Activated T-cell treated with anti-CD3 and anti-CD28 coated beads for 24 hours (primary cell): ENCODE data around the gene PRTG.
"Not testable (repeated sequence)": the region's sequence is repeated elsewhere in the genome, so short reads cannot be mapped to it uniquely, and the experiment has no call there.

Source experiments
- DNase-seq: peaks from one replicate; pipeline ENCODE4 v3.0.0-alpha.2; 2020; ENCODE audit warnings: low read depth

The PRTG gene

DNA sequence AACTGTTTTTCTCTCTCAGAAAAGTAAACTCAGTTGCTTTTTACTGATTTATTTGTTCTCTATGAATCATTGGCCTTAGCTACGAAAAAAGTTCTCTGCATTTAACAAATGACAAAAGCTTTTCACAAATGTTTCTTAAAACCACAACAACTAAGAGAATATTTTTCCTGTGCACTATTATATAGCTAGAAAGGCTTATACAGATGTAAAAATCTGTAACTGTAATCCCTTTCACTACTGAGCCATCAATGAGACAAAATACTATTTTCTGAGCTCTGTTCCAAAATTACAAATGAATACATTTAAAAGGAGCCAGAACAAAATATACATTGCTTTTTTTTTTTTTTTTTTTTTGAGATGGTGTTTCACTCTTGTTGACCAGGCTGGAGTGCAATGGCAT lies 109.2 kb downstream of the PRTG start:
- DNase-seq = no peak

DNA sequence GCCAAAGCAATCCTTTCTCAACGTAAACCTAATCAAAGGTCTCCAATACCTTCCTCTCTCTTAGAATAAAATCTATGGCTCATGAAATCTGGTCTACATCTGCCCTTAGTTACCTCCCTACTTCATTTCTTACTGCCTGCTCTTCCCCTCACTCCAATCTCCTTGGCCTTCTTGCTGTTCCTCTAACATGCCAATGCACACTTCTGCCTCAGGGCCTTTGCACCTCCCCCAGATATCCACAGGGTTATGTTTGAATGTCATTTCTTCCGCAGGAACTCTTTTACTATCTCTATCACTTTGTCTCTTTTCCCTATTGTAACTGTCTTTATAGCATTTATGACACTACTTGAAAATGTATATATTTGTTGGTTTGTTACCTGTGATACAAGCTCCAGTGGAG lies 110.5 kb downstream of the PRTG start:
- DNase-seq = no peak

DNA sequence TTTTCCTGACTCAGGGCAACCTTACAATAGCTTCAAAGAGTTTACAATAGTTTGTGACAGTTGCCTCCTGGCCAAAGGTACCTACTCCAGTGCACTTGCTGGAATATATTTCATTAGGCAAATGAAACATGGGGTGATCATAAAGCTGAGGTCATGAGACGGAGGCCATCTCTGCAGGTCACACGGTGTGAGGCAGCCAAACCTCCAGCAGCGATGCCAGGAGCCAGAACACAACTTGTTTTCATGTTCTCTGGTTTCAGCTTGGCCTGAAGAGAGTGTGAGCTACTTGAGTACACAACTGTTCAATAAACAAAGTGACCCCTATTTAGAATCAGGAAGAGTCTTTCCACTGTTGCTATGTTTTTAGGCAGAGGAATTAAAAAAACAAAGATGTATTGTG lies 112.1 kb downstream of the PRTG start:
- DNase-seq = no peak

DNA sequence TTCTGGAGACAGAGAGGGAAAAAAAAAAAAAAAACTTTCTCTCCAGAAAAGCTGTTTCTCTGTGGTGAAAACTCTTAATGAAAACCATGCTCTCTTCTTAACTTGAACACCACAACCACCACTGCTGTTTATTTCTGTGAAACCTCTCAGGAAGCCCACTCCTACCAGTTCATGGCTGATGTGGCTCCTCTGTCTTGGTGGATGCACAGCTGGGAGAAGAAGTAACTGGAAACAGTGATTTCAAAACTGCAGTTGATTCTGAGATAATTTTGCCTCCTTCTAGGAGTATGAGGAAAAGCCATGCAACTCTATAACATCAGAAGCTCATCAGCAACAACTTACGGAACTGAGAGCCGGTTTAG lies 114.6 kb downstream of the PRTG start:
- DNase-seq = no peak

DNA sequence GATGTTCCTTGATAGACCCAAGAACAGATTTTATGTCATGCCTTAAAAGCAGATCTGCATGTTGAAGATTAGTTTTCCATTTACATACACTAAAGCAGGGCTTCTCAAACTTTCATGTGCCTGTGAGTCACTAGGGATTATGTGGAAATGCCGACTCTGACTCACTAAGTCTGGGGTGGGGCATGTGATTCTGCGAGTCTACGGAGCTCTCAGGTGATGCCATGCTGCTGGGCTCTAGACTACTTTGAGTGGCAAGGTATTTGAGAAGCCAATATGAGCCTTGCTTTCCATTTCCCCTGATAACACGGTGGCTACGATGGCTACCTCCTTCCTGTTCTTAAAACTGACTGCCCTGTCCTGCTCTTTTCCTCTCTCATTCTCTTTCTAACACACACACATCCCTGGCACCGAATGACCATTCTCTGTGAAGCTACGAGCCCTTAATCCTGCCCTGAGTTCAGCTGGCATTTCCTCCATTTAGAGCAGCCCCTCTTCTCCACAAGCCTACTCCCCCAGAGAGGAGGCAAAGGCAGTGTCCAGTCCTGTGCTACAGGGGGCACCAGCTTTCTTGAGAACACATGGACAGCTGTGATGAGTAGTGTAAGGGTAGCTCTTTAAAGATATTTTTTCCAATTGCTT lies 115.1 kb downstream of the PRTG start:
- DNase-seq = no peak

DNA sequence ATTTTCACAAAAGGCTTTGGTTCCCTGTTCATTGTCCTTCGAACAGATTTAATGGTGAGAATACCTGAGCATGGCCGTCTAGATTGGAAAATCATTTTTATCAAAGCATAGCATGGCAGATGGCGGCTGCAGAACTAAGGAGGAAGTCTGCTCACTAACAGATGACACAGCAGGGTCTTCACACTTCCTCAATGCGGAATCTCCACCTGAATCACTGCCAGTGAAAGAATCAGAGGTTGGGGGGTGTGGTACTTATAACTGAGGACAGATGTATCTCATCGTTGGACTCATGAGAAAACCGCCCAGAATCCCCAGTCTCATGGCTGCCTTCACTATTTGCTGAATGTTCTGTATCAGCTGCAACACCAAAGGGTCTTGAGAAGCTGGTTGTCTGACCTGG lies 123.2 kb downstream of the PRTG start:
- DNase-seq = no peak

DNA sequence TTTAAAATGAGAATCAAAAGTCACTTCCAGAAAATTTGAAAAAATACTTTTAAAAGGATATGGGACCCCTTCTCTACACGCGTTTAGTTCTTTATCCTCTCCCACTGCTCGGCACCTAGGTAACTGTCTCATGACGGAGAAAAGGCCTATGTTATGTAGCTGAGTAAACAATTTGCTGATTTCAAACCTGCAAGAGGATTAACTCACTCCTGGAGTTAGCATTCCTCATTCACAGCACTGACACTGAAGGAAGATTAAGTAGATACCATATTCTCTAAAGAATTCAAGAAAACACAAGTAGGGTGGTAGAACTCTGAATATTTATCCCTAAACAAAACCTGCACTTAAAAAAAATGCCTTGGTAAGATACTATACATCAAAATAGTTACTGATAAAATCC lies 124.6 kb downstream of the PRTG start:
- DNase-seq = no peak

DNA sequence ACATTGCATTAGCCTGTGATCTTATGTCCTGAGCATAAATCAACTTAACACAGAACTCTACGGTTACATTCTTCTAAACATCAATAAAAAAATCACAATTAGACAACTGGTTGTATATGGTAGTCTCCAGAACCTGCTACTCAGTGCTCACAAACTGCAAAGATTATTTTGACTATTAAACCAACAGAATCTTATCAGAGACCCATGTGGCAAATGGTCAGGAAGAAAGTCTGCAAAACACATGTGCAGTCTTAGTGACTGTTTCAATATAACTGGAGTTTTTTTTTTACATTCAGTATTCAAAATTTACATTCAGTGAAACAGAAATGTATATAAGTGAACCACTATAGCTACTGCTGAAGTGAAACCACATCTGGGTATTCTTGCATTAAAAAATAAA lies 127.5 kb downstream of the PRTG start:
- no peak for DNase-seq

DNA sequence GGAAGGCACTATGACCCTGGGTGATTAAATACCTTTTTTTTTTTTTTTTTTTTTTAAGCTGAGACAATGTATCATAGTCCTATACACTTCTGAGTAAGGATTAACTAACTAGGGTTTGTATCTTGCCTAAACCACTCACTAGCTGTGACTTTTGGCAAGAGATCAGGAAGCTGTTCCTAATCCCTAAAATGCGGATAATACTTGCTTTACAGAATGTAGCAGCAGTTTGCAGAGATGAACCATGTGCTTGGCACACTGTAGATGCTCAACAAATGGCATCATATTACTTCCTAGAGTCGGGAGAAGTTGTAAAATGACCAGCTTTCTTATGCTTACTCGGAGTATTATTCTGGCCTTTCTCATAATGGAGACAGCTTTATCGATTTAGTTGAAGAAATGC lies 129.2 kb downstream of the PRTG start:
- DNase-seq = no peak

DNA sequence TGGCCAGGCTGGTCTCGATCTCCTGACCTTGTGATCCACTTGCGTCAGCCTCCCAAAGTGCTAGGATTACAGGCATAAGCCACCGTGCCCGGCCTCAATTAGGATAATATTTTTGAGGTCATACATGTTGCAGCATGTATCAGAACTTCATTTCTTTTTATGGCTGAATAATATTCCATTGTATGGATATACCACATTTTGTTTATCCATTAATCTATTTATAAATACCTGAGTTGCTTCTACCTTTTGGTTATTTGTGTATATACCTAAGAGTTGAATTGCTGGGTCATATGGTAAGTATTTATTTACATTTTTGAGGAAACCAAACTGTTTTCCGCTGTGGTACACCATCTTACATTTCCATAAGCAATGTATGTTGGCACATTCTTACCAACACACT lies 136.7 kb downstream of the PRTG start:
- DNase-seq = no peak

DNA sequence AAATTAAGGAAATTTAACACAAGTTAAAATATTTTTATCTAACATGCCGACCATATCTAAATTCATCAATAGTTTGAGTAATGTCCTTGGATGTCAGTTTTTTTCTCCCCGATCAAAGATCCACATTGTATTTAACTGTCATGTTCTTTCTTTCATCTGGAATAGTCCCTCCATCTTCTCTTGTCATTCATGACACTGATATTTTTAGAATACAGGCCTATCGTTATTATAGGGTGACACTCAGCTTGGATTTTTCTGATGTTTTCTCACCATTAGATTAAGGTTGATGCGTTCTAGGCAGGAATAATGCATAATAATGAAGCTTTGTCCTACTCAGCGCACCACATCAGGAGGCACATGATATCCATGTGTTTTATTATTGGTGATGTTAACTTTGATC lies 141.6 kb downstream of the PRTG start:
- DNase-seq = no peak

DNA sequence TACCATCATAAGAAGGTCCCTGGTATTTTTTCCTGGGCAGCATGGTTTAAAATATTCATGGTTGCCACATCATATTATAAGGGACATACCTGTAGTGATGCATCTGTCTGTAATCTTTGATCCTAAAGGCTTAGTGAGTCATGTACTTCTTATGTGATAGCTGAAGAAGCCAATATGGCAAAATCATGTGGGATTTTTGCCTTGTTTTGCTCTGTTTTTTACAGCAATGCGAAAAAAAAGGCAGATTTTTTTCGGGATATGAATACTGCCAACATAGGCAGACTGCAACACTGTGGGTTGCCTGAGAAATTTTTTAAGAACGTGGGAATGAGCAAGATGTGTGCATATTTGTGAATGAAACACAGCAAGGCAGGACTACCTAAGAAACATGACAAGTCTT lies 143.5 kb downstream of the PRTG start:
- DNase-seq = no peak

DNA sequence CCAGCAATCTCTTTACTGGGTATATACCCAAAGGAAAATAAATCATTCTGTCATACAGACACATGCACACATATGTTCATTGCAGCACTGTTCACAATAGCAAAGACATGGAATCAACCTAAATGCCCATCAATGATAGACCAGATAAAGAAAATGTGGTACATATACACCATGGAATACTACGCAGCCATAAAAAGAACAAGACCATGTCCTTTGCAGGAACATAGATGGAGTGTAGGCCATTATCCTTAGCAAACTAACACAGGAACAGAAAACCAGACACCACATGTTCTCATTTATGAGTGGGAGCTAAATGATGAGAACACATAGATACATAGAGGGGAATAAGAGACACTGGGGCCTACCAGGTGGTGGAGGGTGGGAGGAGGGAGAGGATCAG lies 149.9 kb downstream of the PRTG start:
- not testable (repeated sequence) for DNase-seq

DNA sequence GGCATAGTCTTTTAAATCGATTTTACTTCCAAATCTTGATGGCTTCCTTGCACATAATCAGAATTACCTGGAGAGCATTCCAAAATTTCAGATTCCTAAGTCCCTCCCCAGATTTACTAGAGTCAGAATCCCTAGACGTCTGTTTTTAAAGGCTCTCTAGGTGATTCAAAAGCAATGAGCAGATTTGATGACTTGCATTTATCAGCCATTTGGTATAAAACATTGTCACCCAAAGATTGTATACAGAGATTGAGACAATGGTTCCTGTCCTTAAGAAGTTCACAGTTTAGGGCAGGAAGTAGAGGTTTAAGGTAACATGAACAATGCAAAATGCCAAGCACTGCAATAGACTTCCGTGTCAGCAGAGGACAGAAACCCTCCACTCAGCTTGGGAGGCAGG lies 152.2 kb downstream of the PRTG start:
- DNase-seq = no peak

DNA sequence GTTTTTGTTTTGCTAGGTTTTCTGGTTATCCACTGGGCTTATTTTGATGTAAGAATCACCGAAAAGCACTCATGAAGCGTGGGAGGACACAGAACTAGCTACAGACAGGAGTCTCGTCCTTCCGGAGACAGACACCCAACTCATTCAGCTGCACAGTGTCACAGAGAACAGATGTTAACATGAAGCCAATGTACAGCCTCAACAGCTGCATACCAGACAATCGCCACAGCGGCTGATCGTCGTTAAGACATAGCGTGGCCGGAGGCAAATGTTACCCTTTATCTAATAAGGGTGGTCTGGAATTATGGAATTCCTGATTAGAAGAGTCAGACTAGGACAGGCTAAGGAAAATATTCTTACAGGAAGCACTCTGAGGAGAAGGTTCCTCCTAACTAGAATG lies 153.7 kb downstream of the PRTG start:
- DNase-seq = no peak

DNA sequence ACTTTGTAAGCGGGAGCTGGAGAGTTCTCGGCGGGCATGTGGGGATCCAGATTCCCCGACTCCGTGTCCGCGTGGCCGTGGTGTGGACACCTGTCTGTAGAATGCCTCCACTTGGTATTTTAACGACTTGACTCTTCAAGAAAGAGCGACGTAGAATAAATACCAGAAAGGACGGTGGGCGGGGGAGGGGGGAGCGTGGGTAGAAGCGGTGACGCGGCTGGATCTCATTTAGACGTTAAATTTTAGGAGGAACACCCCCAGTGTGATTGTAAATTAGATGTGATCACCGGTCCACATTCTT lies 154.2 kb downstream of the PRTG start:
- DNase-seq = no peak

DNA sequence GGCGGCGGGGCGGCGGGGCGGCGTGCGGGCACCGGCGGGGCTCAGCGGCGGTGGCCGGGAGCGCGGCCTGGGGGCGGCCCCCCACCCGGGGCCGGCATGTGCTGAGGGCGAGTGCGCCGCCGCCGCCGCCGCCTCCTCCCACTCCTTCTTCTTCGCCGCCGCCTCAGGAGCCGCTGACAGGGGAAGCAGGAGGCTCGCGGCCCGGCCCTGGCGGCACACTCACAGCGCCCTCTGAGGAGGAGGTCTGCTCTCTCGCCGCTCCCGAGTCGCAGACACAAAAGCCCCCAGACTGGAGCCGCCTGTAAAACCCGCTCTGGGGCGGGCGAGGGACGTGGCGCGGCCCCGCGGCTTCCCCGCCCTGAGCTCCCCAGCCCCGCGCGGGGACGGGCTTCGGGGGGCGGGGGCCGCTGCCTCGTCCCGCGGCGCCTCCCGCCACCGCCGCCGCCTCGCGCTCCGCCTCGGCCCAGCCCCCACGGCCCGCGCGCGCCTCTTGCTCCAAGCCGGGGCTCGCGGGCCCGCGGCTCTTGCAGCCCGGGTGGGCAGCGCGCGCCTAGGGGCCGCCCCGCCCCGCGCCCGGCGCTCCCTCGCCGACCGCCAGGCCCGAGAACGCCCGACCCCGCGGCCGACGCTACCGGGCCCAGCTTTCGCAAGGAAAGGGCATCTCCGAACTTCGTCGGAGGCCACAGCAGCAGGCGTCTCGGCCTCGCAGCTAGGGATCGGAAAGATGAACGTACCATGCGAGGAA lies 154.7 kb downstream of the PRTG start, which contains the start of gene PYGO1:
Gene PYGO1 (minus strand): TSS at position 276 of the 745 bp plus-strand sequence. CDS start 462 bp downstream, outside the sequence.
- peak; percentile 8 for DNase-seq

DNA sequence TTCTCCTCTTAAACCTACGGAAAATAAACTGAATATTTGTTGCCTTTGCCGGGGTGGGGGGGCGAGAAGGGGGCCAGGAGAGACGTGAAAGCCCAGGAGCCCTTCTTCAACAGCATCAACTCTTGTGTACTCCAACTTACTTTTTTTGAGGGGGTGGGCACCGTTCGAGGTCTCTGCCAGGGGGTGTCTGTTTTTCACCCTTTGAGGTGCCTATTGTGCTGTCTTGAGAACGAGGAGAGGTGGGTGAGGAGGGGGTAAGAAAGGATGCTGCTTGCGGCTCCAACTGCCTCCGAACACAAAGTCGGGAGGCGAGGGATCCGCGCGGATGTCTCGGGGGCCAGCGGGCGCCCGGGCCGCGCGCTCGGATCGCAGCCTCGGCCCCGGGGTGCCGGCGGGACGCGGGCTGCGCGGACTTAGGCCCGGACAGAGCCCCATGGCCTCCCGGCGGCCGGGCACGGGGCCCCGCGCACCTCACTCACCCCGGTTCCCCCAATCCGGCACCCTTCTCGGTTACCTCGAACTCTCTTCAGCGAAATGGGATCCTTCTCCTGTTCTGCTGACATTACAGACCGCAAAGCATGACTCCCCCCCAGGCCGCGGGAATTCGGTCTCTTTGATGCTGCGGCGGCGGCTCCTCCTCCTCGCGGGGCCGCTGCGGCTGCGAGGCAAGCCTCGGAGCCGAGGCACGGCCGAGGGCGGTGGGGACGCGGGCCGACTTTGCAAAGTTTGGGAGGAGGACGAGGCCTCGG lies 155.5 kb downstream of the PRTG start:
- no peak for DNase-seq

DNA sequence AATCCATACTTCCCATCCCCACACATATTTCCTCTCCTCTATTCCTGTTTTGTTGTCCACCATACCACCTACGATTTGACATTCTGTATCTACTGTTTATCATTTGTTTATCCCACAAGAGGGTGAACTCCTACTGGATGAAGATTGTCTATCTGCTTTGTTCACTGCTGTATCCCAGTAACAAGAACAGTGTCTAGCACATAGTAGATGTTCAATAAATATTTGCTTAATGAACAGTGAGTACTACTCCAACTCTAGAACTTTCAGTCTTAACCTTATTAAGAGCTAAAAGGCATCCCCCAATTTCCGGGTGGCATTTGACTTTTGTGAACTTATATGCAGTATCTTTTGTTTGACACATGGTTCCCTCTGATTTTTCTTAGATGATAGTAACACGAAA lies 156.1 kb downstream of the PRTG start:
- no peak for DNase-seq

DNA sequence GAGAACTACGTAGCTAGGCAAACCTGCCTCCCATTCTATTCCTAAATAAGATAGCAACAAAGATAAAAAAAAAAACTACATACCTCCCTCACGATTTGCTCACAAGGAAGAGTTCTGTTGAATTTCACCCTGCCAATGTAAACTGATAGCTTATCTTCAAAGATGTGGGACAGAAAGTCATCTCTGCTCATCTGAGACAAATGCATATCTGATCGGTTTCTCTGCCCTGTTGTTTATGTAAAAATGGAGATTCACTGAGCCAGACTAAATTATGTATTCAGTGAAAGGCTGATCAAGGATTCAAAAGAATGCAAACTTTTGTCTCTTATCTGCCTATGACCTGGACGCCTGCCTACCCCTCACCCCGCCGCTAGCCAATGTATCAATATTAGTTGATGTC lies 166.0 kb downstream of the PRTG start:
- DNase-seq = no peak

DNA sequence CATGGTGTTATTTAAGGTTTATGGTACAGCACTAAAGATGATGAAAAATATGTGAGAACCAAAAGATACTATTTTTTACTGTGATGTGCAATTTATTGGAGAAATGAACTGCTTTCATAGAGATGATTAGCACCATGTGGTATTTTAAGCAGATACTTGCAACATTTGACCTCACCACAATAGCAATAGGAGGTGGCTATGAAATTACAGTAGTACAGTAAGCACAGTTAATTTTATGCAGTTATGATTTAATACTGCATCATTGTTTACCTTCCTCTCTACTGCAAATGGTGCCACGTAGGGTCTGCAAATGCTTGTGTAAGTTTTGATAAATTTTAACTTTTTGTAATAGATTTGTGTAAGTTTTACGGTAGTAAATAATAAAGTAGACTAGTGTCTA lies 168.9 kb downstream of the PRTG start:
- no peak for DNase-seq

DNA sequence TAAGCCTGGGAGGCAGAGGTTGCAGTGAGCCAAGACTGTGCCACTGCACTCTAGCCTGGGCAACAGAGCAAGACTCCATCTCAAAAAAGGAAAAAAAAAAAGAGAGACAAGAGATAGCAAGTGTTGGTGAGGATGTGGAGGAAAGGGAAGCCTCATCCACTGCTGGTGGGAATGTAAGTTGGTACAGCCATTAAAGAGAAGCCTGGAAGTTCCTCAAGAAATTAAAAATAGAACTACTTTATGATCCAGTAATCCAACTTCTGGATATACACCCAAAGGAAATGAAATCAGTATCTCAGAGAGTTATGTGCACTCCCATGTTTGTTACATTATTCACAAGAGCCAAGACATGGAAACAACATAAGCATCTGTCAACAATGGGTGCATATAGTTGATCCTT lies 169.7 kb downstream of the PRTG start:
- DNase-seq = no peak

DNA sequence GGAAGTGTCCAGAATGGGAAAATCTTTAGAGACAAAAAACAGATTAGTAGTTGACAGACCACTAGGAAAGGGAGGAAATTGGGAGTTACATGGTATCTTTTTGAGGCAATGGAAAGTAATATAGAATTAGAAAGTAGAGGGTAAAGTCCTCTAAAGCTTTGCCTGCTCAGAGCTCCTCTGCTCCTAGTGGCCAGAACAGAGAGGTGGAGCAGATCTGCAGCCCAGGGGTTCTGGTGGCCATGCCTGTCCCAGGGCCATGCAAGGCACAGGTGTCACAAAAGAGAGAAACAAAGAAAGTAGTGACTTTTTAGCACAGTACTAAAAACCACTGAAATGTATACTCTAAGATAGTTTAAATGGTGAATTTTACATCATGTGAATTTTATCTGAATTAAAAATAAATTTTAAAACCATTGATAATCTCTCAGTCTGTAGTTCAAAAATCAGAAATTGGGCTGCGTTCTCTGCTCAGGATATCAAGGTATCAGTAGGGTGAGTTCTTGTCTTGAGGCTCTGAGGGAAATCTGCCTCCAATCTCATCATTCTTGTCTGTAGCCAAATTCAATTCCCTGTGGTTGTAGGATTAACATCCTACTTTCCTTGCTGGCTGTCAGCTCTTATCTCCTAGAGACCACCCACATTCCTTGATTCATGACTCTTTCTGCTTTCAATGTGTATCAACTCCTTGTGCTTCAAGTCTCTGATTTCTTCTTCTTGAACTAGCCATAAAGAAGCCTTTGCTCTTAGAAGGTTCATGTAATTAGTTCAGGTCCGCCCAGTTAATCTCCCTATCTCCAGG lies 178.4 kb downstream of the PRTG start:
- no peak for DNase-seq
